ENCODE data around the gene KXD1. TPM values are rescaled to one million over a fixed set of nuclear protein-coding genes. Genes with fewer than 3 reads are reported as not detected.
A peak's percentile ranks its signal among the peaks of the same experiment; 100 is the strongest.
"Not testable (repeated sequence)": the region's sequence is repeated elsewhere in the genome, so short reads cannot be mapped to it uniquely, and the experiment has no call there.

The KXD1 gene
- total and polyA plus RNA-seq, 2 experiments from 2014 or later = 110 to 129 TPM

GRCh38 chr19:18591735-18592385, 34.2 kb downstream of the KXD1 start:
- no peaks in the 10 kb centered on the region for H3K27me3 ChIP-seq (replicated peaks; ENCODE audit: insufficient read depth)
- H3K27ac ChIP-seq = no peak overlapping the region
- H3K4me1 ChIP-seq (ENCODE audit: insufficient read depth) = peaks cover 7% of the 10 kb centered on the region; the same call in 1 of the 2 replicates
- no peaks in the 10 kb centered on the region for H3K9me3 ChIP-seq (ENCODE audit: low read depth)
- DNase-seq = peak; percentile 62
- in situ Hi-C loops (cut with MboI) = loop anchor here (25.0 kb wide), 1 partner anchor 130 kb away; no protein-coding TSS in a partner anchor
- H3K79me2 ChIP-seq (ENCODE audit: insufficient read depth) = no peaks in the 10 kb centered on the region
- TF ChIP-seq EZH2 (IDR thresholded peaks at IDR 0.05; ENCODE audit: insufficient read depth, poor library complexity, severe bottlenecking) (no peak), EZH2phosphoT487 (IDR thresholded peaks at IDR 0.05; ENCODE audit: insufficient read depth, low read depth) (no peak)
- H3K4me3 ChIP-seq = no peak overlapping the region
- H3F3A ChIP-seq (ENCODE audit: insufficient read depth) = peaks cover 13% of the 10 kb centered on the region
- no peak overlapping the region for H3K4me2 ChIP-seq (ENCODE audit: unreplicated experiment)
- no peaks in the 10 kb centered on the region for H3K36me3 ChIP-seq (ENCODE audit: low read depth)
- no peak overlapping the region for H3K9ac ChIP-seq
- no peak overlapping the region; the same call in 1 of the 2 replicates for H2AFZ ChIP-seq
- 28 to 32% methylated on average over 22 of the region's 22 CpGs for WGBS, 2 experiments (ENCODE audit: low coverage in 1 of 2, low lambda C conversion rate in 2 of 2, missing lambda C conversion rate in 2 of 2)
- H3K9me2 ChIP-seq (ENCODE audit: insufficient read depth) = no peaks in the 10 kb centered on the region
- no peaks in the 10 kb centered on the region for H4K20me1 ChIP-seq (ENCODE audit: insufficient read depth)

- not testable (repeated sequence) for H3K36me3 ChIP-seq (ENCODE audit: low read depth); H2AFZ ChIP-seq; H3K4me3 ChIP-seq; H3K27me3 ChIP-seq (replicated peaks; ENCODE audit: insufficient read depth); H3K9ac ChIP-seq; H3K79me2 ChIP-seq (ENCODE audit: insufficient read depth); H3K9me3 ChIP-seq (ENCODE audit: low read depth); DNase-seq; H3K27ac ChIP-seq; H4K20me1 ChIP-seq (ENCODE audit: insufficient read depth); H3K4me1 ChIP-seq (ENCODE audit: insufficient read depth); H3K4me2 ChIP-seq (ENCODE audit: unreplicated experiment); H3K9me2 ChIP-seq (ENCODE audit: insufficient read depth)
- in situ Hi-C loops (cut with MboI) = loop anchor here (25.0 kb wide), 1 partner anchor 130 kb away; no protein-coding TSS in a partner anchor
- 76 to 78% methylated on average over 5 of the region's 5 CpGs for WGBS, 2 experiments (ENCODE audit: low coverage in 1 of 2, low lambda C conversion rate in 2 of 2, missing lambda C conversion rate in 2 of 2)
- H3F3A ChIP-seq (ENCODE audit: insufficient read depth) = peaks cover 13% of the 10 kb centered on the region
Observed at GRCh38 chr19:18592732-18593131, 35.1 kb downstream of the KXD1 start.

DNA sequence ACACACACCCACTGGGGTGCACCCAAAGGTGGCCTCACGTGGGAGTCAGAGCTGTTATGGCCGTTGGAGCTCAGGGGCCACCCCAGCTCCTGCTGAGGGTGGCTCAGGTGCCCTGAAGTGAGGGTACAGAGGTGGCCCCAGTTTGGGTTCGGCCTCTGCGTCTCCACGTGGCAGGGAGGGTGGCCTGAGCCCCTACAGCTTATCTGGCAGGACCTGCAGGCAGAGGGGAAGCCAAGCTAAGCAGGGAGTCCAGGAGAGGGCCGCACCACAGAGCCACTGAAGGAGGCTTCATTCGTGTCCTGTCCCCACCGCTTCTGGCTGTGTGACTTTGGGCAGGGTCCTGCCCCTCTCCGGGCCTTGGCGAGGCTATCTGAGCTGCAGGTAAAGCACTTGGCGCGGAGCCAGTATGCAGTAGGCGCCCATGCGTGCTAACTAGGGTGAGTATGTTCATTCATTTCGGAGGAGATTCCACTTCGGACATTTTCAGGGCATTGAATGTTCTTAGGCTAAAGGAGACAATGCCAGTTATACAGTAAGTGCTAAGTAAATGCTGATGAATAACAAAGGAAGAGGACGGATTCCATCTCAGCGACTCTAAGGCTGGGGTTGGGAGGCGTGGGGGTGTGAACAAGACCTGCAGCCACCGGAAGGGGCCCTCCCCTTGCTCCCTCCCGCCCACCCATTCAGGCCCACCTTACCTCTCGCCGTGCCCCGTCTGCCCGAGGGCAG, 35.9 kb downstream of the KXD1 start:
- H3F3A ChIP-seq (ENCODE audit: insufficient read depth) = peaks cover 13% of the 10 kb centered on the region
- H3K27ac ChIP-seq = no peak overlapping the region
- H3K79me2 ChIP-seq (ENCODE audit: insufficient read depth) = no peaks in the 10 kb centered on the region
- H2AFZ ChIP-seq = no peak overlapping the region
- H4K20me1 ChIP-seq (ENCODE audit: insufficient read depth) = no peaks in the 10 kb centered on the region
- peak; percentile 46 for DNase-seq
- in situ Hi-C loops (cut with MboI) = loop anchor here (25.0 kb wide), 1 partner anchor 131 kb away; no protein-coding TSS in a partner anchor
- TF ChIP-seq EZH2phosphoT487 (IDR thresholded peaks at IDR 0.05; ENCODE audit: insufficient read depth, low read depth) (no peak), EZH2 (IDR thresholded peaks at IDR 0.05; ENCODE audit: insufficient read depth, poor library complexity, severe bottlenecking) (no peak)
- 36 to 41% methylated on average over 20 to 25 of the region's 25 CpGs for WGBS, 2 experiments (ENCODE audit: low coverage in 1 of 2, low lambda C conversion rate in 2 of 2, missing lambda C conversion rate in 2 of 2)
- H3K9me3 ChIP-seq (ENCODE audit: low read depth) = no peaks in the 10 kb centered on the region
- no peak overlapping the region for H3K4me2 ChIP-seq (ENCODE audit: unreplicated experiment)
- H3K4me3 ChIP-seq = peak overlapping the region; percentile 72; the same call in 1 of the 2 replicates
- H3K4me1 ChIP-seq (ENCODE audit: insufficient read depth) = peaks cover 5% of the 10 kb centered on the region; the same call in 1 of the 2 replicates
- no peaks in the 10 kb centered on the region for H3K36me3 ChIP-seq (ENCODE audit: low read depth)
- H3K9me2 ChIP-seq (ENCODE audit: insufficient read depth) = no peaks in the 10 kb centered on the region
- H3K9ac ChIP-seq = no peak overlapping the region
- no peaks in the 10 kb centered on the region for H3K27me3 ChIP-seq (replicated peaks; ENCODE audit: insufficient read depth)

GRCh38 chr19:18594096-18594823, 36.6 kb downstream of the KXD1 start:
- H3K9me2 ChIP-seq (ENCODE audit: insufficient read depth) = no peaks in the 10 kb centered on the region
- peak overlapping the region; percentile 72 for H3K4me3 ChIP-seq
- H3K4me2 ChIP-seq (ENCODE audit: unreplicated experiment) = peak overlapping the region; percentile 86
- DNase-seq = peak; percentile 95
- H3K36me3 ChIP-seq (ENCODE audit: low read depth) = no peaks in the 10 kb centered on the region
- H3K9ac ChIP-seq = peak overlapping the region; percentile 64
- 2% methylated on average over 37 to 53 of the region's 54 CpGs for WGBS, 2 experiments (ENCODE audit: low coverage in 1 of 2, low lambda C conversion rate in 2 of 2, missing lambda C conversion rate in 2 of 2)
- H3K27ac ChIP-seq = no peak overlapping the region
- TF ChIP-seq EZH2phosphoT487 (IDR thresholded peaks at IDR 0.05; ENCODE audit: insufficient read depth, low read depth) = no peak
- no peak for TF ChIP-seq EZH2 (IDR thresholded peaks at IDR 0.05; ENCODE audit: insufficient read depth, poor library complexity, severe bottlenecking)
- H3F3A ChIP-seq (ENCODE audit: insufficient read depth) = peaks cover 13% of the 10 kb centered on the region
- no peaks in the 10 kb centered on the region for H3K9me3 ChIP-seq (ENCODE audit: low read depth)
- H4K20me1 ChIP-seq (ENCODE audit: insufficient read depth) = no peaks in the 10 kb centered on the region
- H3K27me3 ChIP-seq (replicated peaks; ENCODE audit: insufficient read depth) = no peaks in the 10 kb centered on the region
- in situ Hi-C loops (cut with MboI) = loop anchor here (25.0 kb wide), 1 partner anchor 132 kb away; no protein-coding TSS in a partner anchor
- peak overlapping the region; percentile 57 for H2AFZ ChIP-seq
- peaks cover 5% of the 10 kb centered on the region; the same call in 1 of the 2 replicates for H3K4me1 ChIP-seq (ENCODE audit: insufficient read depth)
- H3K79me2 ChIP-seq (ENCODE audit: insufficient read depth) = no peaks in the 10 kb centered on the region
